Stimulated activated naive CD8-positive, alpha-beta T cell treated with anti-CD3 and anti-CD28 coated beads, Interleukin-15, amount 100 ng/mL, for 72 hours (primary cell): ENCODE results near the gene RPTOR.
A peak's percentile ranks its signal among the peaks of the same experiment; 100 is the strongest.

Source experiments
- ATAC-seq: fragments of 150-1000 bp; cut with Tn5 transposase; 2 replicates; pipeline ENCODE4 v1.10.0; 2021; ENCODE audit warnings: mild to moderate bottlenecking, moderate library complexity
- DNase-seq, 2 donors: peaks; one replicate each; pipeline ENCODE4 v3.0.0; 2021 to 2022
- H3K27ac Mint-ChIP-seq, 2 donors: one replicate each; pipeline ENCODE4 v1.8.0; 2022; ENCODE audit warnings: mild to moderate bottlenecking in 2 of 2, mixed read lengths in 2 of 2, moderate library complexity in 2 of 2
- H3K27me3 Mint-ChIP-seq: one replicate; pipeline ENCODE4 v1.8.0; 2022; ENCODE audit warnings: mixed read lengths
- H3K4me1 Mint-ChIP-seq: one replicate; pipeline ENCODE4 v1.8.0; 2022; ENCODE audit warnings: mild to moderate bottlenecking, mixed read lengths
- H3K4me3 Mint-ChIP-seq, 2 donors: one replicate each; pipeline ENCODE4 v1.8.0; 2022; ENCODE audit warnings: mild to moderate bottlenecking in 2 of 2, mixed read lengths in 2 of 2, moderate library complexity in 1 of 2
- H3K9me3 Mint-ChIP-seq, 2 donors: one replicate each; pipeline ENCODE4 v1.8.0; 2022; ENCODE audit warnings: mixed read lengths in 2 of 2

The RPTOR gene

GRCh38 chr17:80781211-80781610 lies 236.6 kb downstream of the RPTOR start:
- no peaks in the 10 kb centered on the region for H3K27me3 Mint-ChIP-seq
- peak overlapping the region; percentile 62 to 70 for H3K4me3 Mint-ChIP-seq
- peaks cover 93% of the 10 kb centered on the region for H3K4me1 Mint-ChIP-seq
- H3K27ac Mint-ChIP-seq = peak overlapping the region; percentile 44 to 88
- ATAC-seq (no peak), DNase-seq (no peak)
- H3K9me3 Mint-ChIP-seq = no peaks in the 10 kb centered on the region

- no peaks in the 10 kb centered on the region for H3K27me3 Mint-ChIP-seq
- H3K27ac Mint-ChIP-seq = peak overlapping the region; percentile 7 to 44
- no peak for ATAC-seq
- no peak for DNase-seq
- H3K9me3 Mint-ChIP-seq = no peaks in the 10 kb centered on the region
- H3K4me3 Mint-ChIP-seq = peak overlapping the region; percentile 62 to 70
- H3K4me1 Mint-ChIP-seq = peaks cover 94% of the 10 kb centered on the region
These were observed 237.2 kb downstream of the RPTOR start for GRCh38 chr17:80781807-80782277.

- peak overlapping the region; percentile 74 to 79 for H3K4me3 Mint-ChIP-seq
- ATAC-seq = peak; percentile 76
These were observed 238.1 kb downstream of the RPTOR start for GRCh38 chr17:80782536-80783427.

GRCh38 chr17:80783486-80783885 lies 238.8 kb downstream of the RPTOR start:
- peaks cover 5 to 14% of the 10 kb centered on the region in 2 donors for H3K9me3 Mint-ChIP-seq
- DNase-seq (no peak), ATAC-seq (no peak)
- H3K27me3 Mint-ChIP-seq = no peaks in the 10 kb centered on the region
- peaks cover 94% of the 10 kb centered on the region for H3K4me1 Mint-ChIP-seq
- H3K4me3 Mint-ChIP-seq = peak overlapping the region; percentile 74 to 79
- no peak overlapping the region for H3K27ac Mint-ChIP-seq

More at GRCh38 chr17:80782536-80783427, 238.1 kb downstream of the RPTOR start:
- H3K27me3 Mint-ChIP-seq = no peaks in the 10 kb centered on the region
- peak overlapping the region; percentile 80 to 92 for H3K27ac Mint-ChIP-seq
- H3K4me1 Mint-ChIP-seq = peaks cover 94% of the 10 kb centered on the region
- peak in 1 of 2 donors; percentile 54 for DNase-seq
- peaks cover 0 to 7% of the 10 kb centered on the region in 2 donors for H3K9me3 Mint-ChIP-seq

- Mint-ChIP-seq H3K4me1 (peaks cover 94% of the 10 kb centered on the region), H3K4me3 (no peak overlapping the region), H3K27ac (peak overlapping the region in 1 of 2 donors; percentile 89), H3K27me3 (no peaks in the 10 kb centered on the region), H3K9me3 (peaks cover 8 to 16% of the 10 kb centered on the region in 2 donors)
- DNase-seq (no peak), ATAC-seq (no peak)
These were observed 239.3 kb downstream of the RPTOR start for GRCh38 chr17:80783971-80784370.

- ATAC-seq (peak; percentile 56), DNase-seq (peak in 1 of 2 donors; percentile 69)
- peaks cover 8 to 16% of the 10 kb centered on the region in 2 donors for H3K9me3 Mint-ChIP-seq
- peak overlapping the region; percentile 70 to 75 for H3K4me3 Mint-ChIP-seq
- peak overlapping the region; percentile 94 to 95 for H3K27ac Mint-ChIP-seq
- H3K27me3 Mint-ChIP-seq = no peaks in the 10 kb centered on the region
- H3K4me1 Mint-ChIP-seq = peaks cover 95% of the 10 kb centered on the region
These were observed 241.0 kb downstream of the RPTOR start for GRCh38 chr17:80785477-80786178.

GRCh38 chr17:80786470-80786869 lies 241.8 kb downstream of the RPTOR start:
- no peak overlapping the region for H3K4me3 Mint-ChIP-seq

GRCh38 chr17:80786887-80787286 lies 242.2 kb downstream of the RPTOR start:
- no peaks in the 10 kb centered on the region for H3K27me3 Mint-ChIP-seq
- peaks cover 8 to 16% of the 10 kb centered on the region in 2 donors for H3K9me3 Mint-ChIP-seq
- peaks cover 95% of the 10 kb centered on the region for H3K4me1 Mint-ChIP-seq
- ATAC-seq = no peak
- H3K27ac Mint-ChIP-seq = peak overlapping the region in 1 of 2 donors; percentile 72
- no peak overlapping the region for H3K4me3 Mint-ChIP-seq
- no peak for DNase-seq

More at GRCh38 chr17:80786470-80786869, 241.8 kb downstream of the RPTOR start:
- no peaks in the 10 kb centered on the region for H3K27me3 Mint-ChIP-seq
- ATAC-seq (no peak), DNase-seq (no peak)
- H3K4me1 Mint-ChIP-seq = peaks cover 95% of the 10 kb centered on the region
- no peak overlapping the region for H3K27ac Mint-ChIP-seq
- peaks cover 8 to 16% of the 10 kb centered on the region in 2 donors for H3K9me3 Mint-ChIP-seq

- H3K4me1 Mint-ChIP-seq = peaks cover 95% of the 10 kb centered on the region
- DNase-seq (no peak), ATAC-seq (no peak)
- peak overlapping the region in 1 of 2 donors; percentile 50 for H3K27ac Mint-ChIP-seq
- no peaks in the 10 kb centered on the region for H3K27me3 Mint-ChIP-seq
- H3K9me3 Mint-ChIP-seq = peaks cover 8 to 16% of the 10 kb centered on the region in 2 donors
- peak overlapping the region in 1 of 2 donors; percentile 21 for H3K4me3 Mint-ChIP-seq
These were observed 243.2 kb downstream of the RPTOR start for GRCh38 chr17:80787881-80788280.

GRCh38 chr17:80789356-80789902 lies 244.8 kb downstream of the RPTOR start:
- Mint-ChIP-seq H3K9me3 (peaks cover 8 to 16% of the 10 kb centered on the region in 2 donors), H3K4me3 (peak overlapping the region; percentile 74 to 78), H3K4me1 (peaks cover 96% of the 10 kb centered on the region), H3K27ac (peak overlapping the region; percentile 92 to 98), H3K27me3 (no peaks in the 10 kb centered on the region)
- DNase-seq (no peak), ATAC-seq (peak; percentile 39)

GRCh38 chr17:80790021-80790765 lies 245.6 kb downstream of the RPTOR start:
- ATAC-seq (peak; percentile 74), DNase-seq (peak; percentile 36 to 45)
- H3K27me3 Mint-ChIP-seq = no peaks in the 10 kb centered on the region
- peak overlapping the region; percentile 74 to 78 for H3K4me3 Mint-ChIP-seq
- H3K27ac Mint-ChIP-seq = peak overlapping the region; percentile 94 to 98
- peaks cover 98% of the 10 kb centered on the region for H3K4me1 Mint-ChIP-seq
- peaks cover 8 to 16% of the 10 kb centered on the region in 2 donors for H3K9me3 Mint-ChIP-seq

GRCh38 chr17:80790981-80791742 lies 246.5 kb downstream of the RPTOR start:
- Mint-ChIP-seq H3K4me1 (peaks cover 95% of the 10 kb centered on the region), H3K27ac (peak overlapping the region; percentile 94 to 98), H3K9me3 (peaks cover 8 to 16% of the 10 kb centered on the region in 2 donors), H3K4me3 (peak overlapping the region; percentile 74 to 78), H3K27me3 (no peaks in the 10 kb centered on the region)
- DNase-seq = no peak
- ATAC-seq = peak; percentile 53

- peak overlapping the region; percentile 94 to 98 for H3K27ac Mint-ChIP-seq
- H3K4me1 Mint-ChIP-seq = peaks cover 93% of the 10 kb centered on the region
- peak overlapping the region; percentile 74 to 78 for H3K4me3 Mint-ChIP-seq
- DNase-seq (peak; percentile 41 to 66), ATAC-seq (peak; percentile 70)
- no peaks in the 10 kb centered on the region for H3K27me3 Mint-ChIP-seq
- peaks cover 8 to 16% of the 10 kb centered on the region in 2 donors for H3K9me3 Mint-ChIP-seq
These were observed 247.2 kb downstream of the RPTOR start for GRCh38 chr17:80791758-80792284.

- H3K4me1 Mint-ChIP-seq = peaks cover 88% of the 10 kb centered on the region
- ATAC-seq (no peak), DNase-seq (no peak)
- no peaks in the 10 kb centered on the region for H3K27me3 Mint-ChIP-seq
- H3K27ac Mint-ChIP-seq = peak overlapping the region; percentile 94 to 98
- H3K9me3 Mint-ChIP-seq = peaks cover 8 to 13% of the 10 kb centered on the region in 2 donors
- H3K4me3 Mint-ChIP-seq = peak overlapping the region; percentile 44 to 61
These were observed 247.7 kb downstream of the RPTOR start for GRCh38 chr17:80792373-80792781.
